HEK293 (cell line): ENCODE measurements around the gene POM121L2.

Experiments used
- GLI2 ChIP-seq: fragments of 450-650 bp; formaldehyde crosslinking; IDR thresholded peaks from 2 replicates; pipeline ENCODE4; 2017; ENCODE audit warnings: missing biosample characterization, missing genetic modification characterization, low read depth, borderline replicate concordance
- ZNF274 ChIP-seq, 2 experiments: fragments of 200-500 bp in 1 of 2; fragments of 450-650 bp in 1 of 2; sonication (Bioruptor generic) in 1 of 2; formaldehyde crosslinking in 1 of 2; IDR thresholded peaks; 2 replicates each; pipeline versions ENCODE4 v1.5.1 to v1.6.1; 2014 to 2016; ENCODE audit warnings: borderline replicate concordance in 1 of 2, inconsistent platforms in 1 of 2, low read length in 1 of 2, missing biosample characterization in 1 of 2, missing genetic modification characterization in 1 of 2
- ZNF311 ChIP-seq: fragments of 450-650 bp; formaldehyde crosslinking; IDR thresholded peaks from 2 replicates; pipeline ENCODE4 v1.5.1; 2017; ENCODE audit warnings: missing biosample characterization, missing genetic modification characterization, borderline replicate concordance
- ZNF664 ChIP-seq: fragments of 450-650 bp; formaldehyde crosslinking; IDR thresholded peaks from 2 replicates; pipeline ENCODE4 v1.5.1; 2016; ENCODE audit warnings: missing biosample characterization, missing genetic modification characterization
- TF ChIP-seq, protein P1 (sequence below): fragments of 450-650 bp; formaldehyde crosslinking; IDR thresholded peaks from 2 replicates; pipeline ENCODE4 v1.5.1; 2016; ENCODE audit warnings: missing biosample characterization, missing genetic modification characterization
- TF ChIP-seq, protein P2 (sequence below): IDR thresholded peaks from 2 replicates; pipeline ENCODE4 v1.6.1; 2011; ENCODE audit warnings: mild to moderate bottlenecking, low read depth, low read length, borderline replicate concordance
- TF ChIP-seq, protein P3 (sequence below): fragments of 450-650 bp; formaldehyde crosslinking; IDR thresholded peaks from 2 replicates; pipeline ENCODE4 v1.5.1; 2016; ENCODE audit warnings: missing biosample characterization, missing genetic modification characterization, low read depth
- TF ChIP-seq, protein P4 (sequence below): fragments of 450-650 bp; formaldehyde crosslinking; IDR thresholded peaks from 2 replicates; pipeline ENCODE4 v1.5.1; 2016; ENCODE audit warnings: missing biosample characterization, missing genetic modification characterization

DNA sequence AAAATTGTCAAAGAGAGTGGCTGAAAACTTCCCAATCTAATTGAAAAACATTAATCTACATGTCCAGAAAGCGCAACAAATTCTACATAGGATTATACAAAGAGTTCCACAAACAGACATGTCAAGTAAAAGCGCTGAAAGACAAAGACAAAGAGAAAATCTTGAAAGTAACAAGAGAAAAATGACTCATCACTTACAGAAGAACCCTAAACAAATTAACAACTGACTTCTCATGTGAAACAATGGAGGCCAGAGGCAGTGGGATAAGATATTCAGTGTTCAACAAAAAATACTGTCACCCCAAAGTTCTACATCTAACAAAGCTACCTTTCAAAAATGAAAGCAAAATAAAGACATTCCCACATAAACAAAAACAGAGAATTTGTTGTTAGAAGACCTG is 2.0 kb upstream of the POM121L2 start:
- TF ChIP-seq, protein P1, sequence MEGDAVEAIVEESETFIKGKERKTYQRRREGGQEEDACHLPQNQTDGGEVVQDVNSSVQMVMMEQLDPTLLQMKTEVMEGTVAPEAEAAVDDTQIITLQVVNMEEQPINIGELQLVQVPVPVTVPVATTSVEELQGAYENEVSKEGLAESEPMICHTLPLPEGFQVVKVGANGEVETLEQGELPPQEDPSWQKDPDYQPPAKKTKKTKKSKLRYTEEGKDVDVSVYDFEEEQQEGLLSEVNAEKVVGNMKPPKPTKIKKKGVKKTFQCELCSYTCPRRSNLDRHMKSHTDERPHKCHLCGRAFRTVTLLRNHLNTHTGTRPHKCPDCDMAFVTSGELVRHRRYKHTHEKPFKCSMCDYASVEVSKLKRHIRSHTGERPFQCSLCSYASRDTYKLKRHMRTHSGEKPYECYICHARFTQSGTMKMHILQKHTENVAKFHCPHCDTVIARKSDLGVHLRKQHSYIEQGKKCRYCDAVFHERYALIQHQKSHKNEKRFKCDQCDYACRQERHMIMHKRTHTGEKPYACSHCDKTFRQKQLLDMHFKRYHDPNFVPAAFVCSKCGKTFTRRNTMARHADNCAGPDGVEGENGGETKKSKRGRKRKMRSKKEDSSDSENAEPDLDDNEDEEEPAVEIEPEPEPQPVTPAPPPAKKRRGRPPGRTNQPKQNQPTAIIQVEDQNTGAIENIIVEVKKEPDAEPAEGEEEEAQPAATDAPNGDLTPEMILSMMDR, result no peak
- TF ChIP-seq ZNF664 (tag by site-specific recombination) (no peak), ZNF274 (IDR thresholded peaks at IDR 0.05; ENCODE audit: low read length) (no peak), ZNF274 (tag by site-specific recombination; IDR thresholded peaks at IDR 0.05; ENCODE audit: borderline replicate concordance) (no peak), ZNF311 (no peak), GLI2 (tag by site-specific recombination) (no peak)
- TF ChIP-seq, protein P2, sequence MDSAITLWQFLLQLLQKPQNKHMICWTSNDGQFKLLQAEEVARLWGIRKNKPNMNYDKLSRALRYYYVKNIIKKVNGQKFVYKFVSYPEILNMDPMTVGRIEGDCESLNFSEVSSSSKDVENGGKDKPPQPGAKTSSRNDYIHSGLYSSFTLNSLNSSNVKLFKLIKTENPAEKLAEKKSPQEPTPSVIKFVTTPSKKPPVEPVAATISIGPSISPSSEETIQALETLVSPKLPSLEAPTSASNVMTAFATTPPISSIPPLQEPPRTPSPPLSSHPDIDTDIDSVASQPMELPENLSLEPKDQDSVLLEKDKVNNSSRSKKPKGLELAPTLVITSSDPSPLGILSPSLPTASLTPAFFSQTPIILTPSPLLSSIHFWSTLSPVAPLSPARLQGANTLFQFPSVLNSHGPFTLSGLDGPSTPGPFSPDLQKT, result no peak
- TF ChIP-seq, protein P3, sequence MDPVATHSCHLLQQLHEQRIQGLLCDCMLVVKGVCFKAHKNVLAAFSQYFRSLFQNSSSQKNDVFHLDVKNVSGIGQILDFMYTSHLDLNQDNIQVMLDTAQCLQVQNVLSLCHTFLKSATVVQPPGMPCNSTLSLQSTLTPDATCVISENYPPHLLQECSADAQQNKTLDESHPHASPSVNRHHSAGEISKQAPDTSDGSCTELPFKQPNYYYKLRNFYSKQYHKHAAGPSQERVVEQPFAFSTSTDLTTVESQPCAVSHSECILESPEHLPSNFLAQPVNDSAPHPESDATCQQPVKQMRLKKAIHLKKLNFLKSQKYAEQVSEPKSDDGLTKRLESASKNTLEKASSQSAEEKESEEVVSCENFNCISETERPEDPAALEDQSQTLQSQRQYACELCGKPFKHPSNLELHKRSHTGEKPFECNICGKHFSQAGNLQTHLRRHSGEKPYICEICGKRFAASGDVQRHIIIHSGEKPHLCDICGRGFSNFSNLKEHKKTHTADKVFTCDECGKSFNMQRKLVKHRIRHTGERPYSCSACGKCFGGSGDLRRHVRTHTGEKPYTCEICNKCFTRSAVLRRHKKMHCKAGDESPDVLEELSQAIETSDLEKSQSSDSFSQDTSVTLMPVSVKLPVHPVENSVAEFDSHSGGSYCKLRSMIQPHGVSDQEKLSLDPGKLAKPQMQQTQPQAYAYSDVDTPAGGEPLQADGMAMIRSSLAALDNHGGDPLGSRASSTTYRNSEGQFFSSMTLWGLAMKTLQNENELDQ (tag by site-specific recombination), result no peak
- TF ChIP-seq, protein P4, sequence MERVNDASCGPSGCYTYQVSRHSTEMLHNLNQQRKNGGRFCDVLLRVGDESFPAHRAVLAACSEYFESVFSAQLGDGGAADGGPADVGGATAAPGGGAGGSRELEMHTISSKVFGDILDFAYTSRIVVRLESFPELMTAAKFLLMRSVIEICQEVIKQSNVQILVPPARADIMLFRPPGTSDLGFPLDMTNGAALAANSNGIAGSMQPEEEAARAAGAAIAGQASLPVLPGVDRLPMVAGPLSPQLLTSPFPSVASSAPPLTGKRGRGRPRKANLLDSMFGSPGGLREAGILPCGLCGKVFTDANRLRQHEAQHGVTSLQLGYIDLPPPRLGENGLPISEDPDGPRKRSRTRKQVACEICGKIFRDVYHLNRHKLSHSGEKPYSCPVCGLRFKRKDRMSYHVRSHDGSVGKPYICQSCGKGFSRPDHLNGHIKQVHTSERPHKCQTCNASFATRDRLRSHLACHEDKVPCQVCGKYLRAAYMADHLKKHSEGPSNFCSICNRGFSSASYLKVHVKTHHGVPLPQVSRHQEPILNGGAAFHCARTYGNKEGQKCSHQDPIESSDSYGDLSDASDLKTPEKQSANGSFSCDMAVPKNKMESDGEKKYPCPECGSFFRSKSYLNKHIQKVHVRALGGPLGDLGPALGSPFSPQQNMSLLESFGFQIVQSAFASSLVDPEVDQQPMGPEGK (tag by site-specific recombination), result no peak
